GM23248 (cell line): ENCODE results near the gene CLEC2D. TPM values are rescaled to one million over a fixed set of nuclear protein-coding genes. Genes with fewer than 3 reads are reported as not detected.

Experiments used
- DNase-seq: peaks from one replicate; pipeline ENCODE4 v3.0.0-alpha.2; 2015
- H2AFZ ChIP-seq: fragments of 200-600 bp; sonication (generic); 2 replicates; pipeline ENCODE4 v1.6.1; 2016; ENCODE audit warnings: antibody characterized with exemption
- H3F3A ChIP-seq: fragments of 200-600 bp; sonication (generic); 2 replicates; pipeline ENCODE4 v1.6.1; 2016; ENCODE audit warnings: mild to moderate bottlenecking, antibody characterized with exemption, mixed run types; ENCODE audit not compliant: insufficient read depth
- H3K27ac ChIP-seq: fragments of 200-600 bp; sonication (generic); 2 replicates; pipeline ENCODE4 v1.5.1; 2016; ENCODE audit warnings: mild to moderate bottlenecking
- H3K27me3 ChIP-seq: fragments of 200-600 bp; sonication (generic); replicated peaks from 2 replicates; pipeline ENCODE4 v1.6.1; 2016; ENCODE audit warnings: mild to moderate bottlenecking; ENCODE audit not compliant: insufficient read depth
- H3K36me3 ChIP-seq: fragments of 200-600 bp; sonication (generic); 2 replicates; pipeline ENCODE4 v1.6.1; 2016; ENCODE audit warnings: low read depth, mild to moderate bottlenecking
- H3K4me1 ChIP-seq: fragments of 200-600 bp; sonication (generic); 2 replicates; pipeline ENCODE4 v1.6.1; 2016; ENCODE audit warnings: mild to moderate bottlenecking; ENCODE audit not compliant: insufficient read depth
- H3K4me2 ChIP-seq: fragments of 200-600 bp; sonication (generic); one replicate; pipeline ENCODE4 v1.6.1; 2016; ENCODE audit warnings: mild to moderate bottlenecking; ENCODE audit not compliant: unreplicated experiment
- H3K4me3 ChIP-seq: fragments of 200-600 bp; sonication (generic); 2 replicates; pipeline ENCODE4 v1.5.1; 2016; ENCODE audit warnings: mild to moderate bottlenecking
- H3K79me2 ChIP-seq: fragments of 200-600 bp; sonication (generic); 2 replicates; pipeline ENCODE4 v1.6.1; 2016; ENCODE audit warnings: mild to moderate bottlenecking; ENCODE audit not compliant: insufficient read depth
- H3K9ac ChIP-seq: fragments of 200-600 bp; sonication (generic); 2 replicates; pipeline ENCODE4 v1.6.1; 2016; ENCODE audit warnings: mild to moderate bottlenecking
- H3K9me2 ChIP-seq: fragments of 200-600 bp; sonication (generic); 2 replicates; pipeline ENCODE4 v1.6.1; 2016; ENCODE audit warnings: mixed run types, mild to moderate bottlenecking, moderate library complexity; ENCODE audit not compliant: insufficient read depth
- H3K9me3 ChIP-seq: fragments of 200-600 bp; sonication (generic); one replicate; pipeline ENCODE4 v1.6.1; 2017; ENCODE audit warnings: low read depth
- H4K20me1 ChIP-seq: fragments of 200-600 bp; sonication (generic); 2 replicates; pipeline ENCODE4 v1.6.0; 2016; ENCODE audit not compliant: insufficient read depth
- EZH2 ChIP-seq: fragments of 200-600 bp; sonication (generic); IDR thresholded peaks from 2 replicates; pipeline ENCODE4 v1.6.1; 2018; ENCODE audit warnings: antibody characterized with exemption, mild to moderate bottlenecking; ENCODE audit not compliant: insufficient read depth, poor library complexity, severe bottlenecking
- EZH2phosphoT487 ChIP-seq: fragments of 200-600 bp; sonication (generic); IDR thresholded peaks from 2 replicates; pipeline ENCODE4 v1.6.1; 2018; ENCODE audit warnings: antibody characterized with exemption, moderate library complexity, mild to moderate bottlenecking, low read depth; ENCODE audit not compliant: insufficient read depth
- WGBS, 2 experiments: methylation state at CpG; one replicate each; pipeline ENCODE4 v1.1.6; 2015 to 2017; ENCODE audit warnings: low lambda C conversion rate in 2 of 2, low coverage in 1 of 2; ENCODE audit errors: missing lambda C conversion rate in 2 of 2; 5-methylcytosine and 5-hydroxymethylcytosine counted together
- in situ Hi-C: fragments of 300-500 bp; cut with MboI; formaldehyde crosslinking; loops from 2 replicates; pipeline ENCODE4 v1.15.0; 2020
- polyA plus RNA-seq: library from polyadenylated mRNA; unstranded; fragments of >200 nt; fragmentation: Nextera tagmentation; extraction: Ambion mirVana; gene quantifications from 2 replicates; pipeline ENCODE4 v1.2.1, GENCODE V29; 2016
- total RNA-seq: library from RNA; depleted of rRNA; stranded (reverse); fragments of >200 nt; shearing (Covaris generic); gene quantifications from 2 replicates; pipeline ENCODE4 v1.2.3, GENCODE V29; 2014

Gene CLEC2D
- total and polyA plus RNA-seq, 2 experiments from 2014 or later: 0.54 to 2.8 TPM

- WGBS, 2 experiments: 51 to 60% methylated on average over 2 of the region's 2 CpGs
- Histone ChIP-seq H3K4me3 (no peak overlapping the region), H2AFZ (no peak overlapping the region), H3F3A (no peaks in the 10 kb centered on the region), H3K4me1 (no peaks in the 10 kb centered on the region), H3K27me3 (no peaks in the 10 kb centered on the region; the same call in 1 of the 2 replicates), H3K36me3 (no peaks in the 10 kb centered on the region), H3K27ac (no peak overlapping the region), H3K9ac (no peak overlapping the region), H3K9me3 (no peaks in the 10 kb centered on the region), H3K9me2 (no peaks in the 10 kb centered on the region), H4K20me1 (no peaks in the 10 kb centered on the region), H3K79me2 (no peaks in the 10 kb centered on the region), H3K4me2 (no peak overlapping the region)
- TF ChIP-seq EZH2 (no peak), EZH2phosphoT487 (no peak)
- in situ Hi-C loops: no loop called here
- DNase-seq: no peak
Observed at GRCh38 chr12:9725213-9725870, 55.8 kb downstream of the CLEC2D start.

- Histone ChIP-seq H3K36me3 (no peaks in the 10 kb centered on the region), H3K9ac (no peak overlapping the region), H4K20me1 (no peaks in the 10 kb centered on the region), H3K4me2 (no peak overlapping the region), H3K79me2 (no peaks in the 10 kb centered on the region), H3K27me3 (peaks cover 6% of the 10 kb centered on the region), H3K9me3 (no peaks in the 10 kb centered on the region), H3K4me3 (no peak overlapping the region), H3F3A (no peaks in the 10 kb centered on the region), H3K4me1 (no peaks in the 10 kb centered on the region), H2AFZ (no peak overlapping the region), H3K9me2 (no peaks in the 10 kb centered on the region), H3K27ac (no peak overlapping the region)
- WGBS, 2 experiments: 68 to 79% methylated on average over 1 of the region's 1 CpG
- no peak for DNase-seq
- in situ Hi-C loops: no loop called here
- TF ChIP-seq EZH2 (no peak), EZH2phosphoT487 (no peak)
Observed at GRCh38 chr12:9727813-9728212, 58.3 kb downstream of the CLEC2D start.

- in situ Hi-C loops: no loop called here
- TF ChIP-seq EZH2 (no peak), EZH2phosphoT487 (no peak)
- no peak overlapping the region for H3K4me3 ChIP-seq
- H3K9me2 ChIP-seq: no peaks in the 10 kb centered on the region
- no peaks in the 10 kb centered on the region for H3K36me3 ChIP-seq
- H3K27ac ChIP-seq: no peak overlapping the region
- H3K27me3 ChIP-seq: peaks cover 10% of the 10 kb centered on the region
- DNase-seq: no peak
- H3K9me3 ChIP-seq: no peaks in the 10 kb centered on the region
- no peaks in the 10 kb centered on the region for H3K4me1 ChIP-seq
- H2AFZ ChIP-seq: no peak overlapping the region
- H3K4me2 ChIP-seq: no peak overlapping the region
- no peaks in the 10 kb centered on the region for H3K79me2 ChIP-seq
- no peaks in the 10 kb centered on the region for H4K20me1 ChIP-seq
- no peaks in the 10 kb centered on the region for H3F3A ChIP-seq
- H3K9ac ChIP-seq: no peak overlapping the region
Observed at GRCh38 chr12:9729082-9729481, 59.6 kb downstream of the CLEC2D start.

- H3K36me3 ChIP-seq: no peaks in the 10 kb centered on the region
- H3K9me2 ChIP-seq: no peaks in the 10 kb centered on the region
- no peaks in the 10 kb centered on the region for H3K9me3 ChIP-seq
- no peak overlapping the region for H3K27ac ChIP-seq
- H3K4me3 ChIP-seq: no peak overlapping the region
- no peak overlapping the region for H3K4me2 ChIP-seq
- no peak overlapping the region for H3K9ac ChIP-seq
- no peaks in the 10 kb centered on the region for H3F3A ChIP-seq
- H2AFZ ChIP-seq: no peak overlapping the region
- no peak for TF ChIP-seq EZH2phosphoT487
- DNase-seq: no peak
- no peaks in the 10 kb centered on the region for H3K4me1 ChIP-seq
- H4K20me1 ChIP-seq: no peaks in the 10 kb centered on the region
- 44 to 51% methylated on average over 3 of the region's 3 CpGs for WGBS, 2 experiments
- H3K79me2 ChIP-seq: no peaks in the 10 kb centered on the region
- in situ Hi-C loops: no loop called here
- peaks cover 10% of the 10 kb centered on the region for H3K27me3 ChIP-seq
Observed at GRCh38 chr12:9730011-9730410, 60.5 kb downstream of the CLEC2D start.

- H3K4me1 ChIP-seq: no peaks in the 10 kb centered on the region
- H3F3A ChIP-seq: no peaks in the 10 kb centered on the region
- no peak overlapping the region for H3K4me2 ChIP-seq
- no peak overlapping the region for H2AFZ ChIP-seq
- no peaks in the 10 kb centered on the region for H3K36me3 ChIP-seq
- peaks cover 10% of the 10 kb centered on the region for H3K27me3 ChIP-seq
- in situ Hi-C loops: no loop called here
- 63 to 65% methylated on average over 6 of the region's 6 CpGs for WGBS, 2 experiments
- H3K9me2 ChIP-seq: no peaks in the 10 kb centered on the region
- H3K4me3 ChIP-seq: no peak overlapping the region
- no peak overlapping the region for H3K9ac ChIP-seq
- no peak for TF ChIP-seq EZH2
- TF ChIP-seq EZH2phosphoT487: no peak
- H3K27ac ChIP-seq: no peak overlapping the region
- no peaks in the 10 kb centered on the region for H4K20me1 ChIP-seq
- DNase-seq: no peak
- H3K79me2 ChIP-seq: no peaks in the 10 kb centered on the region
- H3K9me3 ChIP-seq: no peaks in the 10 kb centered on the region
Observed at GRCh38 chr12:9730591-9730990, 61.1 kb downstream of the CLEC2D start.
